Brain microvascular endothelial cell (primary cell): Measurements from ENCODE around the gene TMPRSS2.

ENCODE experiments used
- DNase-seq: peaks from one replicate; pipeline ENCODE4 v3.0.0-alpha.2; 2020
- H3K27ac ChIP-seq: fragments of 250-450 bp; sonication (Bioruptor Pico); 2 replicates; pipeline ENCODE4 v1.5.1; 2020; ENCODE audit warnings: mild to moderate bottlenecking, moderate library complexity
- H3K27me3 ChIP-seq: fragments of 250-450 bp; sonication (Bioruptor Pico); replicated peaks from 2 replicates; pipeline ENCODE4 v1.5.1; 2020; ENCODE audit warnings: mild to moderate bottlenecking
- H3K36me3 ChIP-seq: fragments of 250-450 bp; sonication (Bioruptor Pico); replicated peaks from 2 replicates; pipeline ENCODE4 v1.5.1; 2020; ENCODE audit warnings: mild to moderate bottlenecking
- H3K4me3 ChIP-seq: 2 replicates; pipeline ENCODE4 v1.5.1; 2011; ENCODE audit warnings: low read depth, mild to moderate bottlenecking, control low read depth, low read length, moderate library complexity
- CTCF ChIP-seq: IDR thresholded peaks from 2 replicates; pipeline ENCODE4 v1.5.1; 2011; ENCODE audit warnings: low read depth, mild to moderate bottlenecking, moderate library complexity, low read length, control low read depth, inconsistent platforms; ENCODE audit errors: missing control alignments
- in situ Hi-C: cut with HindIII; loops from 2 replicates; pipeline ENCODE4 v1.10.0; 2017; ENCODE audit warnings: low sequenced_read_pairs, low pct_ligation_motif_present

TMPRSS2 gene

GRCh38 chr21:41494242-41494641 lies 13.7 kb downstream of the TMPRSS2 start:
- Histone ChIP-seq H3K27ac (no peak overlapping the region), H3K36me3 (no peaks in the 10 kb centered on the region), H3K27me3 (no peaks in the 10 kb centered on the region), H3K4me3 (no peak overlapping the region)
- no peak for TF ChIP-seq CTCF
- in situ Hi-C loops, result no loop called here
- DNase-seq, result no peak

- Histone ChIP-seq H3K4me3 (no peak overlapping the region), H3K36me3 (no peaks in the 10 kb centered on the region), H3K27me3 (no peaks in the 10 kb centered on the region), H3K27ac (no peak overlapping the region)
- no peak for DNase-seq
- TF ChIP-seq CTCF, result no peak
- in situ Hi-C loops, result no loop called here
Measured at GRCh38 chr21:41491412-41491811, 16.5 kb downstream of the TMPRSS2 start.

GRCh38 chr21:41490330-41490729 lies 17.6 kb downstream of the TMPRSS2 start:
- no peaks in the 10 kb centered on the region for H3K27me3 ChIP-seq
- H3K4me3 ChIP-seq, result no peak overlapping the region
- DNase-seq, result no peak
- no peaks in the 10 kb centered on the region for H3K36me3 ChIP-seq
- in situ Hi-C loops, result no loop called here
- no peak overlapping the region for H3K27ac ChIP-seq
- no peak for TF ChIP-seq CTCF

GRCh38 chr21:41489329-41489728 lies 18.6 kb downstream of the TMPRSS2 start:
- H3K36me3 ChIP-seq, result no peaks in the 10 kb centered on the region
- TF ChIP-seq CTCF, result no peak
- no peak overlapping the region for H3K4me3 ChIP-seq
- in situ Hi-C loops, result no loop called here
- DNase-seq, result no peak
- no peaks in the 10 kb centered on the region for H3K27me3 ChIP-seq
- H3K27ac ChIP-seq, result no peak overlapping the region

- in situ Hi-C loops, result no loop called here
Measured at GRCh38 chr21:41488080-41488479, 19.9 kb downstream of the TMPRSS2 start.

More at GRCh38 chr21:41488080-41488479, 19.9 kb downstream of the TMPRSS2 start:
- Histone ChIP-seq H3K27ac (no peak overlapping the region), H3K36me3 (no peaks in the 10 kb centered on the region), H3K4me3 (no peak overlapping the region), H3K27me3 (no peaks in the 10 kb centered on the region)
- TF ChIP-seq CTCF, result no peak
- DNase-seq, result no peak
